A549 (cell line): ENCODE data around the gene MAP7D1.

Source experiments
- POLR2A ChIP-seq: IDR thresholded peaks from 2 replicates; pipeline ENCODE4 v1.6.1; 2012; ENCODE audit warnings: mild to moderate bottlenecking, low read length
- TF ChIP-seq, protein P1 (sequence below): fragments of >200 bp; sonication (Bioruptor Twin); formaldehyde crosslinking; IDR thresholded peaks from 3 replicates; pipeline ENCODE4 v1.5.1; 2016

DNA sequence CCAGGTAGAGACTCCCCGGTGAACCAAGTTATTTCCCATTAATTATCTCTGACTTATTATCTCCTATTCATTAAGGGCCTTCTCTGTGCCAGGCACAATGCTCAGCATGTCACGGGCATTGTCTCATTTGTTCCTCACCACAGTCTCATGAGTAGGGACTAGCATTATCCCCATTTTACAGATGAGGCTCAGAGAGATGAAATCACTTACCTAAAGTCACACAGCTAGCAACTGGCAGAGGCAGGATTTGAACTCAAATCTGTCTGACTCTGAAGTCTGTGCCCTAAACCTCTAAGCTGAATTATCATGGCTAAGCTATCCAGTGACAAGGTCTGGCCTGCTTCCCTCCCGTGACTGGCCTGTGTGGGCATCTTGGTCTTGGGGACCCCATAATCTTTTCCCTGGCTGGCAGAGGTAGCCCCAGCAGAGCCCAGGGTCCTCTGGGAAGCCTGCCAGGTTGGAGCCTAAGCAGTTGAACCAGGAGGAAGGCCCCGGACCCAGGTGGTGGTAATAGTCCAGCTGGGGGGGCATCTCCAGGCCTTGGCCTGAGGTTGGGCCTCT lies 4.5 kb downstream of the MAP7D1 start:
- no peak for TF ChIP-seq POLR2A
- TF ChIP-seq, protein P1, sequence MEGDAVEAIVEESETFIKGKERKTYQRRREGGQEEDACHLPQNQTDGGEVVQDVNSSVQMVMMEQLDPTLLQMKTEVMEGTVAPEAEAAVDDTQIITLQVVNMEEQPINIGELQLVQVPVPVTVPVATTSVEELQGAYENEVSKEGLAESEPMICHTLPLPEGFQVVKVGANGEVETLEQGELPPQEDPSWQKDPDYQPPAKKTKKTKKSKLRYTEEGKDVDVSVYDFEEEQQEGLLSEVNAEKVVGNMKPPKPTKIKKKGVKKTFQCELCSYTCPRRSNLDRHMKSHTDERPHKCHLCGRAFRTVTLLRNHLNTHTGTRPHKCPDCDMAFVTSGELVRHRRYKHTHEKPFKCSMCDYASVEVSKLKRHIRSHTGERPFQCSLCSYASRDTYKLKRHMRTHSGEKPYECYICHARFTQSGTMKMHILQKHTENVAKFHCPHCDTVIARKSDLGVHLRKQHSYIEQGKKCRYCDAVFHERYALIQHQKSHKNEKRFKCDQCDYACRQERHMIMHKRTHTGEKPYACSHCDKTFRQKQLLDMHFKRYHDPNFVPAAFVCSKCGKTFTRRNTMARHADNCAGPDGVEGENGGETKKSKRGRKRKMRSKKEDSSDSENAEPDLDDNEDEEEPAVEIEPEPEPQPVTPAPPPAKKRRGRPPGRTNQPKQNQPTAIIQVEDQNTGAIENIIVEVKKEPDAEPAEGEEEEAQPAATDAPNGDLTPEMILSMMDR, result no peak
